Activated CD4-positive, alpha-beta T cell treated with anti-CD3 and anti-CD28 coated beads, Interleukin-2, amount 50 U/mL, for 48 hours (primary cell): Measurements from ENCODE around the gene GLMN.
"Not testable (repeated sequence)": the region's sequence is repeated elsewhere in the genome, so short reads cannot be mapped to it uniquely, and the experiment has no call there.

Experiments
- DNase-seq, 2 experiments: peaks; one replicate each; pipeline ENCODE4 v3.0.0-alpha.2; 2020

Gene GLMN

DNA sequence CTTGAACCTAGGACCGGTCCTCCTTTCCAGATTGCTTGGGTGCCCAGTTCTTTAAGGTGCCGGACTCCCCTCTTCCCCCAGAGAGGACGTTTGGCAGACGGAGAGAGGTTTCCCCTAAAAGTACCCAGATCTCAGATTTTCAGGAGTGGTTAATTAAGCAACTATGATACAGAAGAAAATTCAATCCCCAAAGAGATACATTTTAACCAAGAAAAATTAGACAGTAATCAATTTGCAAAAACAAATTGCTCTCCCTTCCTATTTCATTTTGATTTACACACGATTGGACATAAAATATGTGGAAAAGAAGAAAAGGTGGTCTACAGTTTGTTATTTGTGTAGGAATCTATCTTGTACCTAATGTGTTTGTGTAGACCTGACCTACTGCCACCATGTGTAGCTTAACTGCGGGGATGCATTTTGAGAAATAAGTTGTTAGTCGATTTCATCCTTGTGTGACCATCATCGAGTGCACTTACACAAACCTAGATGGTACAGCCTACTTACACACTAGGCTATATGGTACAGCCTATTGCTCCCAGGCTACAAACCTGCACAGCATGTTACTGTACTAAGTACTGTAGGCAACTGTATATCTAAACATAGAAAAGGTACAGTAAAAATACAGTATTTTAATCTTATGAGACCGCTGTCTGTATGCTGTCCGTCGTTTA lies 827 bp upstream of the GLMN start:
- DNase-seq: no peak

DNA sequence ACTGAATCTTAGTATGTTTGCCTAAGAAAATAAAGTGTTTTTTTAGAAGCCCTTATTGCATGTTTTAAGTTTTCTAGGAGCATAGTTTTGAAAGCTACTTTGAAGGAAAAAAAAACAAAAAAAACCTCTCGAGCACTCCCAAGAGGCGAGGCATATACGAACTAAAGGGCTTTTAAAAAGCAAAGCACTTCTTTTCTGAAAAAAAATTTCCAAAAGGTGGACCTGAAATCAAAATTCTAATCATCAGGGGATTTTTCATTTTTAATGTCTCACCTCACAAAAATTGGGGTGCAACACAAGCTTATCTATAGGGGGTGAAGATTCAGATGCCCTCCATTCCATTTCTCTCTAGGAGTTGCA lies 594 bp downstream of the GLMN start:
- no peak for DNase-seq

DNA sequence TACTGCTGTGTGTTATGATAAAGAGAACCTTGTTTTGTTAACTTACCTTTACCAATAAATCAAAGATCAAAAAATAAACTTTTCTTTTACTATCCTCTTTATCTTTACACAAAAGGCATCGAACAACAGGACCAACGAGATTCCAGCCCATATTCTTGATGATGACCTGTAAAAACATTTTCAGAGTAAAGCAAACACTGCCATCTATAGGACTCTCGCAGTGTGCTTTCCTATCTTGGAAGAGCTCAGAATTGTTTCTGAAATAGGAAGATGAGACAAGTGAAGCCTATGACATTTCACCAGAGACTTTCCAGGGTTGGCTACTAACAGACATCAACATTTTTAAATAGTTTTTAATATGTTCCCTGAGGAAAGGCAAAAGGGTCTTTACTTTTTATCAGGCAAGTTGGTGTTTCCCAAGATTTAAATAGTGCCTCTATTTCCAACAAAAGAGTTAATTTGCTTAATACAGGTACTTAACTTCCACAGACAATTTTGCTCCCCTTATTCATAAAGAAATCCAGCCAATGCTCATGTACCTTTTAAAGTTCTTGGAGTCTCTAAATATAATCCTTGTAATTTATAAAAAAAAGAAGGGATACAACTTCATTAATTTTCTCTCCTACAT lies 7.3 kb downstream of the GLMN start:
- no peak for DNase-seq

DNA sequence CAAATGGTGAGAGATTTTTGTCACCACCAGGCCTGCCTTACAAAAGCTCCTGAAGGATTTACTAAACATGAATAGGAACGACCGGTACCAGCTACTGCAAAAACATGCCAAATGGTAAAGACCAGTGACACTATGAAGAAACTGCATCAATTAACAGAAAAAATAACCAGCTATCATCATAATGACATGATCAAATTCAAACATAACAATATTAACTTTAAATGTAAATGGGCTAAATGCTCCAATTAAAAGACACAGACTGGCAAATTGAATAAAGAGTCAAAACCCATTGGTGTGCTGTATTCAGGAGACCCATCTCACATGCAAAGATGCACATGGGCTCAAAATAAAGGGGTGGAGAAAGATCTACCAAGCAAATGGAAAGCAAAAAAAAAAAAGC lies 17.4 kb downstream of the GLMN start:
- not testable (repeated sequence) for DNase-seq

DNA sequence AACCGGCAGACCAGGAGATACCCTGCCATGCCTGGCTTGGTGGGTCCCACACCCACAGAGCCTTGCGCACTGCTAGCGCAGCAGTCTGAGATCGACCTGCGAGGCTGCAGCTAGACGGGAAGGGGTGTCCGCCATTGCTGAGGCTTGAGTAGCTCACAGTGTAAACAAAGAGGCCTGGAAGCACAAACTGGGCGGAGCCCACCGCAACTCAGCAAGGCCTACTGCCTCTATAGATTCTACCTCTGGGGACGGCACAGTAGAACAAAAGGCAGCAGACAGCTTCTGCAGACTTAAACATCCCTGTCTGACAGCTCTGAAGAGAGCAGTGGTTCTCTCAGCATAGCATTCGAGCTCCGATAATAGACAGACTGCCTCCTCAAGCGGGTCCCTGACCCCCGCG lies 19.0 kb downstream of the GLMN start:
- DNase-seq: not testable (repeated sequence)

DNA sequence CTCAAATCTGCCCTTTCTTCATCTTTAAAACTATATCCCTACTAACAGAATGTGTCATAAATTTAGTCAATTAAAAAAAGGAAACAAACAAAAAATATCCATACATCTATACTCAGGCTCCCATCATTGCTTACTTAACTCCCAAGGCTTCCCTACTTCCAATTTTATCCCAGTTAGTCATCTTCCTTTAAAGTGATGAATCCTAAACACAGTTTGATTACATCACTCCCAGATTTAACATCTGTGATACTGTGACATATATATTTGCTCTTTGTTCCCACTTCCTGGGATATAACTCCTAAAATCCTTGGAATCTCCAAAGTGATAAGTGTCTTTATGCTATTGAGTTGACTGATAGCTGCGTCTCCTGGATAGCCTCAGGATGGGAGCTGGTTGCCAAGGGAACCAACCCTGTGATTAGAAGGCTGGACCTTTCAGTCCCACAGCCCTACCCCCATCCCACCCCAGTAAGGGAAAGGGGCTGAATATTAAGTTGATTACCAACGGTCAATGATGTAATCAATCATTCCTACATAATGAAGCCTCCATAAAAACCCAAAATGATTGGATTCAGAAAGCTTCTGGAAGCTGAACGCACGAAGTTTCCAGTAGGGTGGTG lies 21.6 kb downstream of the GLMN start:
- no peak for DNase-seq

DNA sequence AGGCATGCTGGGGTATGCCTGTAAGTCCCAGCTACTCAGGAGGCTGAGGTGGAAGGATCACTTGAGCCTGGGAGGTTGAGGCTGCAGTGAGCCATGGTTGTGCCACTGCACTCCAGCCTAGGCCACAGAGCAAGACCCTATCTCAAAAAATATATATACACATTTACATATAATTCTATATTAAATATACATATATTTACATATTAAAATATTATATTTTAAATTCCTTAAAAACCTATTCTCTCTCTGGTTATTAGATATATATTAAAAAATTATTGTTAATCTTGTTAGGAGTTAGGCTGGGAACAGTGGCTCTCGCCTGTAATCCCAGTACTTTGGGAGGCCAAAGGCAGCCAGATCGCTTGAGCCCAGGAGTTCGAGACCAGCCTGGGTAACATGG lies 22.7 kb downstream of the GLMN start:
- DNase-seq: no peak

DNA sequence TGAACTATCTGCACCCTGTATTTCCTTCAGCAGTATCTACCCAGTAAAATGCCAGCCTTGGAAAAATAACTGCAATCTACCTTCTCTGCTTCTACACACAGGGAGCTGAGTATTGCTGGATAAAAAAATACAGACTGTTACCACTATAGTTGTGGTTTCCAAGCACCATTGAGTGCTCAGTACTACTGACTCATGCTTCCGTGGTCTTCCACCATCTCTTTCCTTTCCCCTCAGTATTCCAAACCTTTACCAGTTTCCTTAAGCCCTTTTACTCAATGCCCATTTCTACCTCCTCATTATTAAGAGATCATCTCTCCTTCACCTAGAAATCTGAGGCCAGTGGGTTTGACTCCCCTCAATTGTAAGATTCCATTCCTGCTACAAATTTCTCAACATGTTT lies 23.8 kb downstream of the GLMN start:
- no peak for DNase-seq

DNA sequence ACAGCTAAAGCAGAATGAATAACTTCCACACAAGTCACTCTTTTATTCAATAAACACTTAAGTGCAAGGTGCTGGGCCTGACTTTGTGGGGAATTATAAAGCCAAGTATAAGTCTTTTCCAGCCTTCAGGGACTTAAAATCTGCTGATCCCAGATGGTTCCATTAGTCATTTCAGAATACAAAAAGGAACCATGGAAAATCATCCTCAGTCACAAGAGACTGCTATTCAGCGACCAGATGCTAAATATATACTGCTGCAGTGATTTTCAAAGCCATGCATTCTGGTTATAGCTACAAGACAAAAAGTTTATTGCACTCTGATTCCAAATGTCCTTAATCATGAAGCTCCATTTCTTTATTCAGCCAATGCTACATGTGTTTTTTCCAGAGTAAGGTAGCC lies 25.7 kb downstream of the GLMN start:
- DNase-seq: no peak

DNA sequence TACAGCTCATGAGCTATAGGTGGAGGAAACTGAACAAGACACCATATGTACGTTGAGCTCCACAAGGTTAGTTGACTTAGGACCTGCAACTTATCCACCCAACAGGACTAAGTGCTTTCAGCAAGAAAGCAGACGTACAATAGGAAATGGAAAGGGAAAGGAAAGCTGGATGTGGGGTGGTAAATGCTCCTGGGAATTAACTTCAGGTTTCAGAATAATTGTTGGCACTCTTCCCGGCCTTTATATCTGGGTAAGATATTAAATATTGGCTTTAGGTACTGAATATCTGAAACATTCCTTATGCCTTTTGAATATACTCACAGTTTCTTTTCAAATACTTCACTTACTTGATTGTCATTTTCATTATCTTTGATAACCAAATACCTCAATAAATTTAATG lies 36.3 kb downstream of the GLMN start:
- no peak for DNase-seq

DNA sequence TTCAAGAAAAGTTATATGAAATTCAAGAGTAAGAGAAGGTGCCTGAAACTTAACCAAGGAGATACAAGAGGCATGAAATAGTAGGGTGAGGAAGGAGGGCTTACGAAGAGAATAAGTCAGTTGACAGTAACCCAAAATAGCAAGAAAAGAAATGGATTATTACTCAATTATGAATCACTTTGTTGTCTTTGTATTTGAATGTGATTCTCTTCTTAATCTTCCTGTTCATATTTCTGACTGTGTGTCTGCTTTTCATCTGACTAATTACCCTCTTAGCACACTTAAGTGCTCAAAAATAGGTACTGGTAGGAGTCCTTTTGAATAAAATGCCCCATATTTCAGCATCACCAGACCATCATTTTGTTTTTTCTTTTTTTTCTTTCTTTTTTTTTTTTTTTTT lies 39.4 kb downstream of the GLMN start:
- no peak for DNase-seq

DNA sequence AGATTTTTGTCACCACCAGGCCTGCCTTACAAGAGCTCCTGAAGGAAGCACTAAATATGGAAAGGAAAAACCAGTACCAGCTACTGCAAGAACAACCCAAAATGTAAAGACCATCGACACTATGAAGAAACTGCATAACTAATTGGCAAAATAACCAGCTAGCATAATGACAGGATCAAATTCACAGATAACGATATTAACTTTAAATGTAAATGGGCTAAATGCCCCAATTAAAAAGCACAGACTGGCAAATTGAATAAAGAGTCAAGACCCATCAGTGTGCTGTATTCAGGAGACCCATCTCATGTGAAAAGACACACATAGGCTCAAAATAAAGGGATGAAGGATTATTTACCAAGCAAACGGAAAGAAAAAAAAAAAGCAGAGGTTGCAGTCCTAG lies 44.1 kb downstream of the GLMN start:
- not testable (repeated sequence) for DNase-seq

DNA sequence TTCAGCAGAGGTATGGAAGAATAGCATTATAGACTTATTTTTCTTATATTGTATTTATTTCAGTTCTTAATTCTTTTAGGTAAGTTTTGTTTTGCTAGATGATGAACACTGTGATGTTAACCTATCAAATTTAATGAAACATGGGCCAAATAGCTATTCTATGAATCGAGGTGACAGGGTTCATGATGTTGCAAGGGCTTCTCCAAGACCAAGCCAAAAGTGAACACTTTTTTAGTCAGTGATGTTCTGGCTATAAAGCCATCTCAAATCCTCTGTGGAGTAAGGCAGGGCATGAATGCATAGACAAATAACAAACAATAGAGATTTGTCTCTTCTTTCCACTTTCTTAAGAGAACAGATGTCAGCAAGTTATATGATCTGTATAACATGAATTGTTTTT lies 54.4 kb downstream of the GLMN start:
- no peak for DNase-seq

DNA sequence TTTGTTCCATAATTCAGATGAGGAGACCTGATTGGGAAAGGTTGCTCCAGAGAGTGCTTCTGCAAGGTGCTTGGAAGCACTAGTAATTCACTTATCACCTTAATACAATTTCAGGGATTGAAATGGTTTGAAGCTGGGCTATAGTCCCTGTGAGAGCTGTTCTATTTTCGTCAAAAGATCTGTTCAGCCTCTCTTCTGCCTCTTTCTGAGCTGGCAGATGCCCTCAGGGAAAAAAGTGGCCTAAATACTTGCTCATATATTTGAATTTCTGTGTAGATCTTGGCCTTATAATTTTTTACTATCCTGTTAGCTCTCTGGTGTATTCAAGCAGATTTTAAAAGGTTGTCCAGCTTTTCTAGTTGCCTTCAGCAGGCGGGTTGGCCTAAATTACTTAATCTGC lies 58.8 kb downstream of the GLMN start:
- no peak for DNase-seq

DNA sequence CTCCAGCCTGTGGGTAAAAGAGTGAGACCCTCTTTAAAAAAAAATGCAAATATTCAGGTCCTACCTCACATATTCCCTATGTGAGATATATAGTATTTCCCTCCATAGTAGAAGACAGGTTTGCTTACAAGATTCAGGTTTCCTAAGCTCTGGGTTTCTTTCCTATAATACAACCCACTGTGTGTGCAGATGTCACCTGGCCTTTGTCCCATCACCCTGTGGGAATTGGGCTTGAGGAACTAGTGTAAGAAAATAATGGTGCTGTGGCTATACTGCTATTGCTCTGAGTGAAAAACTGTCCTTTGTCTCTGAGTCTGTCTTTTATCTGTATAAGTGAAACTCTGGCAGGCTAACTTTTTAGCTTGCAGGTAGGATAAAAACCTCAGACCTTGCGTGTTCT lies 68.1 kb downstream of the GLMN start:
- DNase-seq: no peak

DNA sequence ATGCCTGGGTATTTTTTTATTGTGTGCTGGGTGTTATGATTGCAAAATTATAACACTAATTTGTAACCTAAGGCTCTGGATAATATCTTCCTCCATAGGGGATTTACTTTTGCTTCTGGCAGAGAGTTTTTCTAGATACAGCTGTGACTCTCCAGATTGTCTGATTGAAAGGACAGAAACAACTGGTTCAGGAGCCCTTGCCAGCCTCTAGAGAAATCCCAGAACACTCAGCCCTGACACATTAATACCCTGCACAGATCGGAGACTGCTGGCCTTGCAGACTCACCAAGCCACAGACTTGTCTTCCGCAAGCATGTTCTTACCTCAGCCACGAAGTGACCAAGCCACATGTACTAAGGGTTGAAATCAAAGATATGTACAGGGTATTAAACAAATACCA lies 70.4 kb downstream of the GLMN start:
- no peak for DNase-seq

DNA sequence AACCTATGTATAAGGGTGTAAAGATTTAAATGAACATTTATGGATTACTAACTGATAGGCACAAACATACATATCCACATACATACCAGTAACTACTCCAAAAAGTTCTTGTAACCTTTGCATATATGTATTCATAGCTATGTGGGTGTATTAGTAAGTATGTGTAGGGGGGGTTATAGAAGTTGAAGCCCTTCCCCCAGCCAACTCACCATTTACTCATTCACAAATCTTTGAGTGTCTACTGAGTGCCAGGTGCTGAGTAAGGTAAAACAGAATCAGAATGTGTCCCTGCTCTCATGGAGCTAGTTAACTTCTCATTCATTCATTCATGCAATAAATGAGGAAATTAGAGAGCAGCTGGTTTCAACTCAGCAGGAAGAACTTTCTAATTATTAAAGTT lies 79.8 kb downstream of the GLMN start:
- no peak for DNase-seq

DNA sequence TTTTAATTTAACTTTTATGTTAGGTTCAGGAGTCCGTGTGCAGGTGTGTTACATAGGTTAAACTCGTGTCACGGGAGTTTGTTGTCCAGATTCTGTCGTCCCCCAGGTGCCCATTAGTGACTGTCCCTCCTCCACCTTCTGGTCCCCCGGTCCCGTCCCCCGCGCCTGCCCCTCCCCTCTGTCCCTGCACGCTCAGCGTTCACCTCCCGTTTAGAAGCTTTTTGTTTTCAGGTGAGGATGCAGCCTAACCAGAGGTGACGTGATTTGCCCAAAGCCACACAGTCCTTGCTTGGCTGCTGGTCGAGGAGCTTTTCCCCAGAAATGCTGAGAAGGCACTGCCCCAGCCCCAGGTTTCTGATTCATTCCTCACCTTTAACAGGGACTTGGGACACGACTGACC lies 80.2 kb downstream of the GLMN start:
- DNase-seq: no peak

DNA sequence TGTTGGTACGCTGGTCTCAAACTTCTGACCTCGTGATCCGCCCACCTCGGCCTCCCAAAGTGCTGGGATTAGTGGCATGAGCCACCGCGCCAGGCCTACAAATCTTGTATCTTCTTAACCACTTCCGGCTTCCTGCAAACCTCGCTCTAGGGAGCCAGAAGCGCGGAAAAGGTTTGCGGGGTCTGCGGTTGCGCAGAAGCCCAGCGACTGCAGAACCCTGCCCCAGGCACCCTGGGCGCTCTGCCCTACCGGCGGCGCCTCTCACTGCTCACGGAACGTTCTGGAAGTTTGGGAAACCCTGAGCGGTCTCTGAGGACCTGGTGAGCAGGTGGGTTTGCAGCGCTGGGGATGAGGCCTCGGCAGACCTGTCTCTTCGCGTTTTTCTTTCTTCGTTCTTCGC lies 81.1 kb downstream of the GLMN start, which contains the start of gene C1orf146:
Gene C1orf146 (plus strand): TSS at position 195 of the 400 bp plus-strand sequence. CDS start 13,506 bp downstream, outside the sequence.
- DNase-seq: no peak

DNA sequence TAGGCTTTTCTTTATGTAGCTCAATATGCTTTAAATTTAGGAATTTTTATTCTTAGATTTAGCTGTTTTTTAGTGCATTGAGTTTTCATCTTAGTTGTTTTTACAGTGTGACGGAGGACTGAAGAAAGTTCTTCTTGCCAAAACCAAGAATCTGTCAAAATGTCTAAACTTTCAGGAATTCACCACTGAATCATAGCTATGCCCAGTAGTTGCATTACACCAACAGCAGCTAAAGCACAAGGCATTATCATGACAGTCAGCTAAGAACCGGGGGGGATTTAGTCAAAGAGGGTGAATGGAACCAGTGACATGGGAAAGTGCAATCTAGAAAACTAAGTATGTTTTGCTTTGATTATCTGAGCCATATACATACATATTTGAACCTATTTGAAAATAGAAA lies 87.6 kb downstream of the GLMN start:
- DNase-seq: no peak

DNA sequence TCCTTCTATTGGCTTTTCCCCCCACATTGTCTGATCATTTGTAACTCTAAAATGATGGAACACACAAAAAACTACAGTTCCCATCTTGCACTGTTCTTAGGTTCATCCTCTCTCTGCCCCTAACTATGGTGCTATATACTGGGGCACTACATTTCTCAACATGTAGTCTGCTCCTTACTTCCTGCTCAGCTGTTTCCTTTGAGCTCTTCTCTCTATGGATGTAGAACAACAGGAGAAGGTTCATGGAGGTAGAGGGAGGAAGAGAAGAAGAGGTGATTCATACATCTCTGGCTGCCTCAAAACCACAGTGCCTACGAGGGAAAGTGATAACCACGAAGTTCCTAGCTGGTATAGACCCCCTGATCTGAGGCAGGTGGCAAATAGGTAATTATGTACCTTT lies 88.1 kb downstream of the GLMN start:
- no peak for DNase-seq

DNA sequence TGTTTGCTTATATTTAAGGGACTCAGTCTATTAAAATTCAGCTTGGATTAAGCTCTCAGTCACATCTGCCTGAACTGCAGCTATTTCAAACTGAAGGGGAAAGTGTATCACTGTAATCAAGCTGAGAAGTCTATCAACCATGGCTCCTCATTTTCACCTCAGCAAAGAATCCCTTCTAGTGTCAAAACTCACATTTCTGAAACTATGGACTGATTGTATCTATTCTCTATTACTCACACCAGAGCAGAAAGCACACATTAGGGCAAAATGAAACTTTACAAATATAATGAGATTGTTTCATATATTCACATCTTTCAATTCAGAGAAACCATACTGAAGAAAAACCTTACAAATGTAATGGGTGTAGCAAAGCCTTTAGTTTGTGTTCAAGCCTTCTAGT lies 95.7 kb downstream of the GLMN start:
- no peak for DNase-seq

DNA sequence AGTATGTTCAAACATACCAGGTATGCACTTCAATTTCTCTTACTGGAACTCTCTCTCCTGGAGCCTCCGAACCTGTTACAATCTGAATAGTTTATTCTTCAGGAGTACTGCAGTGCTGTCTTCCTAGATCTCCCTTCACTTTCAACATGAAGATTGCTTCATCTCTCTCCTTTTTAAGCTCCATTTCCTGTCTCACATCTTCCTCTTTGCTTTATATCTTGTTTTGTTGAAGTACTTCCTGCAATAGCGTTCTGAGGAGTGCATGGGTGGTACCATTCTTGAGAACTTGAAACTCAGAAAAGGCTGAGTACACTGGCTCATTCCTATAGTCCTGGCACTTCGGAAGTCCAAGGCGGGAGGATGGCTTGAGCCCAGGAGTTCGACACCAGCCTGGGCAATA lies 96.8 kb downstream of the GLMN start:
- DNase-seq: no peak
